ENCODE results near the gene INAVA. TPM values are rescaled to one million over a fixed set of nuclear protein-coding genes. Genes with fewer than 3 reads are reported as not detected.

Gene INAVA
- total and polyA plus RNA-seq, 2 donors from 2014 or later: 22.1 to 48.8 TPM

DNA sequence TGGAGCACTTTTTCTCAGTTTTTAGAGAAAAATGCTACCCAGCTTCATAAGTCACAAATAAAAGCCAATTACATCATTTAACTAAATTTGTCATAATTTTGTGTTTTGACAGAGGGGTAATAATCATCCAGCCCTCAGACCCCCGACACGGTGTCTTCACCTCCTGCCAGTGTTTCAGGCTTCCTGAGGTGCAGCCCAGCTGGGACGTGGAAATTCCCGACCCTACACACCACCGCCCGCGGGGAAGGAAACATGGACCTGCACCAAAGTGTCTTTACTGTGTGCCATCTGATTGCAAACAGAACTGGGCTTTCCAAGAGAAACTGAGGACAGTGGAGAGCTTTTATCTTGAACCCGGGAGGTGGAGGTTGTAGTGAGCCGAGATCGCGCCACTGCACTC lies 7.7 kb upstream of the INAVA start:
- no peak for DNase-seq
- TF ChIP-seq, protein P1, sequence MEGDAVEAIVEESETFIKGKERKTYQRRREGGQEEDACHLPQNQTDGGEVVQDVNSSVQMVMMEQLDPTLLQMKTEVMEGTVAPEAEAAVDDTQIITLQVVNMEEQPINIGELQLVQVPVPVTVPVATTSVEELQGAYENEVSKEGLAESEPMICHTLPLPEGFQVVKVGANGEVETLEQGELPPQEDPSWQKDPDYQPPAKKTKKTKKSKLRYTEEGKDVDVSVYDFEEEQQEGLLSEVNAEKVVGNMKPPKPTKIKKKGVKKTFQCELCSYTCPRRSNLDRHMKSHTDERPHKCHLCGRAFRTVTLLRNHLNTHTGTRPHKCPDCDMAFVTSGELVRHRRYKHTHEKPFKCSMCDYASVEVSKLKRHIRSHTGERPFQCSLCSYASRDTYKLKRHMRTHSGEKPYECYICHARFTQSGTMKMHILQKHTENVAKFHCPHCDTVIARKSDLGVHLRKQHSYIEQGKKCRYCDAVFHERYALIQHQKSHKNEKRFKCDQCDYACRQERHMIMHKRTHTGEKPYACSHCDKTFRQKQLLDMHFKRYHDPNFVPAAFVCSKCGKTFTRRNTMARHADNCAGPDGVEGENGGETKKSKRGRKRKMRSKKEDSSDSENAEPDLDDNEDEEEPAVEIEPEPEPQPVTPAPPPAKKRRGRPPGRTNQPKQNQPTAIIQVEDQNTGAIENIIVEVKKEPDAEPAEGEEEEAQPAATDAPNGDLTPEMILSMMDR (IDR thresholded peaks at IDR 0.05; ENCODE audit: borderline replicate concordance, extremely low read depth, insufficient read depth): no peak
- Histone ChIP-seq H3K36me3 (ENCODE audit: control insufficient read depth in 2 of 3, insufficient read depth in 3 of 3, low read length in 3 of 3) (no peaks in the 10 kb centered on the region), H3K4me1 (ENCODE audit: control insufficient read depth in 2 of 3, insufficient read depth in 2 of 3, low read depth in 1 of 3, low read length in 3 of 3) (peaks cover 0 to 16% (median 0%) of the 10 kb centered on the region in 3 donors), H3K27me3 (ENCODE audit: control insufficient read depth, insufficient read depth, low read length) (no peaks in the 10 kb centered on the region), H3K27ac (ENCODE audit: low read depth in 2 of 2, low read length in 2 of 2) (no peak overlapping the region), H3K4me3 (ENCODE audit: low read length in 3 of 3) (no peak overlapping the region), H3K9me3 (ENCODE audit: control insufficient read depth in 2 of 3, insufficient read depth in 1 of 3, low read length in 3 of 3) (no peaks in the 10 kb centered on the region), H3K9ac (ENCODE audit: low read length in 3 of 3) (no peak overlapping the region)
- no peak for FAIRE-seq
- intact Hi-C loops (cut with DNase I): no loop called here

DNA sequence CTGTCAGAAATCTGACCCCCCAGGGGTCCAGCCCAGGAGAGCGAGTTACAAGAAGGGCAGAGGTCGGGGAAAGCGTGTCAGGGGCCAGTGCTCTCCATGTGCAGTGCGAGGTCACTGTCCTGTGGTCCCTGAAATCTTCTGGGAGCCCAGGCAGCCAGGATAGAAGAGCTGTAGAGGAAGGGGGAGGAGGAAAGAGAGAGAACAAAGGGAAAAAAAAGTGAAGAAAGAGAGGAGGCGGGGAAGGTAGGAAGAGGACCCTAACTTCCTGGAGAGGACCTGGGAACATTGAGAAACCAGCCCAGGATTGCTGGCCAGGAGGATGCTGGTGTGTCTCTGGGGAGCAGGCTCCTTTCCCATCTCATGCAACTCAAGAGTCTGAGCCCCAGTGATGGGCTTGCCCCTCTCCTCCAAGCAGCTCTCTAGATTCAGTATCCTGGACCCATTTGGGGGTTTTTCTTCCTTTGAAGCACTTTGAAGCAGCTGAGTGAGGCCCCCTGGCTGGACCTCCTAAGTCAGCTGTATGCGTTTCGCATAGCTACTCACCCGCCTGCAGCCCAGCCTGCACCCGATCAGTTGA lies 6.8 kb upstream of the INAVA start:
- Histone ChIP-seq H3K27ac (ENCODE audit: low read depth in 2 of 2, low read length in 2 of 2) (no peak overlapping the region), H3K9me3 (ENCODE audit: control insufficient read depth in 2 of 3, insufficient read depth in 1 of 3, low read length in 3 of 3) (no peaks in the 10 kb centered on the region), H3K4me1 (ENCODE audit: control insufficient read depth in 2 of 3, insufficient read depth in 2 of 3, low read depth in 1 of 3, low read length in 3 of 3) (peaks cover 0 to 16% (median 6%) of the 10 kb centered on the region in 3 donors), H3K27me3 (ENCODE audit: control insufficient read depth, insufficient read depth, low read length) (no peaks in the 10 kb centered on the region), H3K4me3 (ENCODE audit: low read length in 3 of 3) (no peak overlapping the region), H3K36me3 (ENCODE audit: control insufficient read depth in 2 of 3, insufficient read depth in 3 of 3, low read length in 3 of 3) (no peaks in the 10 kb centered on the region), H3K9ac (ENCODE audit: low read length in 3 of 3) (no peak overlapping the region)
- FAIRE-seq (no peak), DNase-seq (no peak)
- intact Hi-C loops (cut with DNase I): no loop called here
- TF ChIP-seq, protein P1 (IDR thresholded peaks at IDR 0.05; ENCODE audit: borderline replicate concordance, extremely low read depth, insufficient read depth): no peak

DNA sequence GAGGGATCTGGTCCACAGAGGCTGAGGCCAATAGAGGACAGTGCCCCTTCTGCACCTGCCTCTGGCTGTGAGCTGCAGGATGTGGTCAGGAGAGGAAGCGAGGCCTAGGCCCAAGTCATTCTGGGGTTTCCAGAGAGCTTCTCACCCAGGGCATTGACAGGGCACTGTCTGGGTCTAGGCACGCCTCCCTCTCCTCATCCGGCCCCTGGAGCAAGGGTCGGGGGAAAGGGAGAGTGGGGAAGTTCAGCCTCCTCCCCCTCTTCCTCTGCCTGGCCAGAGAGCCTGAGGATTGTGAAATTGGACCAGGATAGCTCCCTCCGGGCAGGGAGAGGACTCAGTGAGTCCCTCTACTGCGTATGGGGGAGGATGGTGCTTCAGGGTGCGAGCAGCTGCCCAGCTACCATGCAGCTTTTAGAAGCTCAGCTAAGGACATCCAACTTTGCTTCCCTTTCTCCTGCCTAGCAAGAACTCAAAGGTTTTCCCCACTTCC lies 6.3 kb upstream of the INAVA start:
- intact Hi-C loops (cut with DNase I): no loop called here
- H3K4me1 ChIP-seq (ENCODE audit: control insufficient read depth in 2 of 3, insufficient read depth in 2 of 3, low read depth in 1 of 3, low read length in 3 of 3): peaks cover 0 to 16% (median 7%) of the 10 kb centered on the region in 3 donors
- no peaks in the 10 kb centered on the region for H3K27me3 ChIP-seq (ENCODE audit: control insufficient read depth, insufficient read depth, low read length)
- TF ChIP-seq, protein P1 (IDR thresholded peaks at IDR 0.05; ENCODE audit: borderline replicate concordance, extremely low read depth, insufficient read depth): no peak
- H3K9ac ChIP-seq (ENCODE audit: low read length in 3 of 3): no peak overlapping the region
- H3K36me3 ChIP-seq (ENCODE audit: control insufficient read depth in 2 of 3, insufficient read depth in 3 of 3, low read length in 3 of 3): no peaks in the 10 kb centered on the region
- H3K4me3 ChIP-seq (ENCODE audit: low read length in 3 of 3): no peak overlapping the region
- no peaks in the 10 kb centered on the region for H3K9me3 ChIP-seq (ENCODE audit: control insufficient read depth in 2 of 3, insufficient read depth in 1 of 3, low read length in 3 of 3)
- FAIRE-seq: no peak
- no peak overlapping the region for H3K27ac ChIP-seq (ENCODE audit: low read depth in 2 of 2, low read length in 2 of 2)
- DNase-seq: peak in 1 of 5 donors; percentile 36

Measured in kidney (tissue), 14 donors.